Fibroblast of pulmonary artery (primary cell): ENCODE data around the gene C3orf22.
A peak's percentile ranks its signal among the peaks of the same experiment; 100 is the strongest.

Experiments used
- DNase-seq: peaks from one replicate; pipeline ENCODE4 v3.0.0-alpha.2; 2010; ENCODE audit warnings: low read depth
- H3K4me3 ChIP-seq: replicated peaks from 2 replicates; pipeline ENCODE4 v1.5.1; 2011; ENCODE audit warnings: low read depth, mild to moderate bottlenecking, control low read depth, low read length, moderate library complexity
- CTCF ChIP-seq: IDR thresholded peaks from 2 replicates; pipeline ENCODE4 v1.5.1; 2011; ENCODE audit warnings: mild to moderate bottlenecking, control low read depth, low read length, inconsistent platforms; ENCODE audit errors: missing control alignments

C3orf22 gene

DNA sequence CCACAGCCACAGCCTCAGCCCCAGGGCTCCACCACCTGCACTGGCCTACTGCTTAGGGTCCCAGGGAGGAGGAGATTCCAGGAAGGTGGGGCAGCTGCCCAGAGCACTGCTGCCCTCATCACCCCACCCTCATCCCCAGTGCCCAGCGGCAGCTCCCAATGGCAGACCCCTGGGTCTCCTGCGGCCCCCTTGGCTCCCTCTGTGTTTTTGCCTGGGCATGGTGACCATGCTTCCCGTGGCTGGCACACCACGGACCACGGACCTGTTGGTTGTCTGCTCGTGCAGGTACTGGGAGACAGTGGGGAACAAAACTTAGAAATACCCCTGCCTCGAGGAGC lies 32.1 kb downstream of the C3orf22 start:
- H3K4me3 ChIP-seq: no peak overlapping the region
- DNase-seq: no peak
- TF ChIP-seq CTCF: no peak

DNA sequence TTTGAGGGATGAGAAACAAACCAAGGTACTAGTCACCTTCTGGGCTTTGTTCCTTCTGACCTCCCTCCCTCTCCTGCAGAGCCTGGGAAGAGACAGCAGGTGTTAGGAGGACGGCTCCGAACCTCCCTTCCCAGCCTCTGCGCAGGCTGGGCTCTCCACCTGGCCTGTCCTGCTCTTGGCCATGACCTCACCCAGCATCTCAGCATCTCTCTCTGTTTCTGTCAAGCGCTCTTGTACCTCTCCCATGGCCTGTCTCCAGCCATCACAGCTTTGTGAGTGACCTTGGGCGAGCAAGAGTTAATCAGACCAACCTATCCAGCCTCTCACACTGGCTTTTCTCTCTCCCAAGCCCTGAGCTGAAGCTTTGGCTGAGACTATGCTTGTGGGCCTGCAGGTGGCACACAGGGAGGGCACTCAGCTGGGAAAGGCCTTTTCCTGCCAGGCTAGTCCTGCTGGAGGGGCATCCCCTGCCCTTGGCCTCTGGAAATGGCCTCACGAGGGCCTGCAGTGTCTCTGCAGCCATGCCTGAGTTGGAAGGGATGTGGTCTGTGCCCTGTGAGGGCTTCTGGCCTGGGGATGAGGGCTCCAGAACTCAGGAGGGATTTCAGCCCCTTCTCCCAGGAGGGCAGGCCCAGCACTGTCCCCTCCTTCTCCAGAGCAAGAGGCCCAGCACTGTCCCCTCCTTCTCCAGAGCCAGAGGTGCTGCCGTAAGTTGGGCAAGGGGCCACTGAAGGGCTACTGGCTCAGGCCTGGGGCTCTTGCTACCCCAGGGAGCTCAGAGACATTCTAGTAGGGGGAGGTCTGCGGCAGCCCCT lies 32.7 kb downstream of the C3orf22 start:
- no peak for TF ChIP-seq CTCF
- H3K4me3 ChIP-seq: no peak overlapping the region
- no peak for DNase-seq

- H3K4me3 ChIP-seq: no peak overlapping the region
- TF ChIP-seq CTCF: no peak
- DNase-seq: no peak
Observed at GRCh38 chr3:126525091-126525852, 33.5 kb downstream of the C3orf22 start.

- DNase-seq: no peak
- no peak overlapping the region for H3K4me3 ChIP-seq
- TF ChIP-seq CTCF: no peak
Observed at GRCh38 chr3:126524429-126524988, 34.2 kb downstream of the C3orf22 start.

DNA sequence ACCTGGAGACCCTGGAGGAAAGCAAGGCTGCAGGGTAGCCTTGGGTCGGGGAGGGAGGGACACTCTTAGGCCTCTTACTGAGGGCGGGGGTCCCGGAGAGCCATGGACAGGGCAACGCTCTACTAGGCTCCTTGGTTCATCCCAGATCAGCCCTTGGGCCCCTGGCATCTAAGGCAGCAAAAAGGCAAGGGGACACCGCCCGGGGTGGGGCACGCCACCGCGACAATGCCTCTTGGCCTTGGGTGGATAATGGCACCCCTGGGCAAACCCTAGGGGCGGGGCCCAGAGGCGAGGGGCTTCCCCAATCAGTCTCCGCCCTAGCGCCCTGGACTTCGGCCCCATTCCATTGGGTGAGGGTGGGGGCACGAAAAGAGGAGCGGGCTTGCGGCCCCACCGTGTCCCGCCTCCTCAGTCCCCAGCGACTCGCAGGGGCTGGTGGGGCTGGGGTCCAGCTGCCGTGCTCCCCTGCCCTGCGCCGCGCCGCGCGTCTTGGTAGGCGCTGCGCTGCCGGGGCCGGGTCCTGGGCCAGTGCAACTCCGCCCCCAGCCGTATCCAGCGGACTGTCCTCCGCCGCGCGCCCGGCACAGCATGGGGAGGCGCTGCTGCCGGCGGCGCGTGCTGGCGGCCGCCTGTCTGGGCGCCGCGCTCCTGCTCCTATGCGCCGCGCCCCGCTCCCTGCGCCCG lies 34.8 kb downstream of the C3orf22 start, which contains the start of gene CHST13:
Gene CHST13, plus strand, starts transcription at position 411 of the 684 bp plus-strand sequence. Its CDS starts 178 bp downstream, at position 589.
- no peak within 1 kb of the TSS for H3K4me3 ChIP-seq
- TF ChIP-seq CTCF: no peak
- peak; percentile 30 for DNase-seq

GRCh38 chr3:126522363-126522788 lies 36.4 kb downstream of the C3orf22 start:
- peak; percentile 85 for TF ChIP-seq CTCF
- DNase-seq: peak; percentile 57

More at GRCh38 chr3:126522363-126522788, 36.4 kb downstream of the C3orf22 start:
- H3K4me3 ChIP-seq: no peak overlapping the region
